Duodenal mucosa (tissue), 2 donors: ENCODE data around the gene TMEM161A.

Experiments used
- H3K27ac ChIP-seq: one replicate; pipeline ENCODE4 v1.7.0; 2013; ENCODE audit warnings: low read depth, low read length
- H3K27me3 ChIP-seq, 2 donors: one replicate each; pipeline ENCODE4 v1.7.0; 2013; ENCODE audit warnings: low read length in 2 of 2, control low read depth in 1 of 2; ENCODE audit not compliant: insufficient read depth in 2 of 2, control insufficient read depth in 1 of 2
- H3K36me3 ChIP-seq, 2 donors: one replicate each; pipeline ENCODE4 v1.7.0; 2013; ENCODE audit warnings: low read length in 2 of 2, control low read depth in 1 of 2; ENCODE audit not compliant: insufficient read depth in 2 of 2, control insufficient read depth in 1 of 2
- H3K4me1 ChIP-seq, 2 donors: one replicate each; pipeline ENCODE4 v1.7.0; 2013; ENCODE audit warnings: low read length in 2 of 2, control low read depth in 1 of 2; ENCODE audit not compliant: insufficient read depth in 2 of 2, control insufficient read depth in 1 of 2
- H3K4me3 ChIP-seq, 2 donors: one replicate each; pipeline ENCODE4 v1.7.0; 2013; ENCODE audit warnings: low read length in 2 of 2, low read depth in 1 of 2
- H3K9ac ChIP-seq, 2 donors: one replicate each; pipeline ENCODE4 v1.7.0; 2013; ENCODE audit warnings: low read length in 2 of 2, low read depth in 1 of 2
- H3K9me3 ChIP-seq, 2 donors: one replicate each; pipeline ENCODE4 v1.7.0; 2013; ENCODE audit warnings: low read length in 2 of 2, control low read depth in 1 of 2; ENCODE audit not compliant: control insufficient read depth in 1 of 2

Gene TMEM161A

DNA sequence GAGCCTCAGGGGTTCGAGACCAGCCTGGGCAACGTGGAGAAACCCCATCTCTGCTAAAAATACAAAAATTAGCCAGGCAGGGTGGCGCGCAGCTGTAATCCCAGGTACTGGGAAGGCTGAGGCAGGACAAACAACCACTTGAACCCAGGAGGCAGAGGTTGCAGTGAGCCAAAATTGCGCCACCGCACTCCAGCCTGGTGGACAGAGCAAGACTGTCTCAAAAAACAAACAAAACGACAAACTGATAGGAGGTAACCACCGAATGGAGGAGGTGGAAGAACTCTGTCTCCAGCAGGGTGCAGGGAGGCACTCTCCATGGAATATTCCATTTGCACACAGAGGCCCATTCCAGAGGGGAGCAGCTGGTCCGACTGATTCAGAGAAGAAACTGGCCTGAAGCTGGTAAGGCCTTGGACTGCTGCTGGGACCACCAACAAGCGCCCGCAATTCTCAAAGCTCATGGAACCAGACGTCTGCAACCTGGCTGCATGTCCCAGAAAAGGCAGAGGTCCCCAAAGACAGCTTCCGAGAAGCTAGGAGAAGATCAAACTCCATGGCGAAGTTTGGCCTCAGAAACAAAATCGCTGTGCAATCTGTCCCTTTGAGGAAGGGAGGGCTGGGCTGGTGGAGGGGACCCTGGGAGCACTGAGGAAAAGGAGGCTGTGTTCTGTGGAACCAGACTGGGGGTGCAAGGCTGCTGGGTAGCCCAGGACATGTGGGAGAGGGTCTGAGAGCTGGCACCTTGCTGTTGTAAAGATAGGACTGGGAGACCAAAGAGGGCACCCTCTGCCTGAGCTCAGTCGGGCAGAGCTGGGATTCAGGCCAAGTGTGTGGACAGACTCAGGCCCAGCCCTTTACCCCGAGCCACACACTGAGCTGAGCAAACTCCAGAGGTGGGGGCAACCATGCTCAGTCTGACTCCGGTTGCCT is 39.3 kb downstream of the TMEM161A start:
- Histone ChIP-seq H3K9ac (no peak overlapping the region), H3K9me3 (no peaks in the 10 kb centered on the region), H3K4me1 (peaks cover 17 to 20% of the 10 kb centered on the region in 2 donors), H3K27me3 (no peaks in the 10 kb centered on the region), H3K36me3 (peaks cover 0 to 8% of the 10 kb centered on the region in 2 donors), H3K27ac (peak overlapping the region; percentile 30), H3K4me3 (no peak overlapping the region)

DNA sequence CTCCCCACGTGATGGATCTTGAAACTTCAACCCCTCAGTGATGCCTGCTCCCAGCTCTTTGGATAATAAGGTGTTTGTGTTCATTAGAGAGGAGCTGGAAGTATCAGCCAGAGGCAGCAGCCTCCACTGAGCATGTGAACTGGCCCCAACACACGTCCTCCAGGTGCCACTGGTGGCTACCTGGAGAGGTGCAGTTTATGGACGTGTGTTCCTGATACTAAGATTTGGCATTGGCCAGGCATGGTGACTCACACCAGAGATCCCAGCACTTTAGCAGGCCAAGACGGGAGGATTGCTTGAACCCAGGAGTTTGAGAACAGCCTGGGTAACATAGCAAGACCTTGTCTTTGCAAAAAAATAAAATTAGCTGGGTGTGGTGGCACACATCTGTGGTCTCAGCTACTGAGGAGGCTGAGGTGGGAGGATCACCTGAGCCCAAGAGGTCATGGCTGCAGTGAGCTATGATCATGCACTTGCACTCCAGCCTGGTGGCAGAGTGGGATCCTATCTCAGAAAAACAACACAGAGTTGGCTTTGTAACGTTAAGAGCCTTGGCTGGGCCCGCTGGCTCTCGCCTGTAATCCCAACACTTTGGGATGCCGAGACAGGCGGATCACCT is 40.1 kb downstream of the TMEM161A start:
- no peak overlapping the region for H3K4me3 ChIP-seq
- no peak overlapping the region for H3K27ac ChIP-seq
- H3K9ac ChIP-seq: no peak overlapping the region
- H3K27me3 ChIP-seq: no peaks in the 10 kb centered on the region
- H3K4me1 ChIP-seq: peaks cover 17 to 20% of the 10 kb centered on the region in 2 donors
- no peaks in the 10 kb centered on the region for H3K9me3 ChIP-seq
- H3K36me3 ChIP-seq: peaks cover 0 to 8% of the 10 kb centered on the region in 2 donors

DNA sequence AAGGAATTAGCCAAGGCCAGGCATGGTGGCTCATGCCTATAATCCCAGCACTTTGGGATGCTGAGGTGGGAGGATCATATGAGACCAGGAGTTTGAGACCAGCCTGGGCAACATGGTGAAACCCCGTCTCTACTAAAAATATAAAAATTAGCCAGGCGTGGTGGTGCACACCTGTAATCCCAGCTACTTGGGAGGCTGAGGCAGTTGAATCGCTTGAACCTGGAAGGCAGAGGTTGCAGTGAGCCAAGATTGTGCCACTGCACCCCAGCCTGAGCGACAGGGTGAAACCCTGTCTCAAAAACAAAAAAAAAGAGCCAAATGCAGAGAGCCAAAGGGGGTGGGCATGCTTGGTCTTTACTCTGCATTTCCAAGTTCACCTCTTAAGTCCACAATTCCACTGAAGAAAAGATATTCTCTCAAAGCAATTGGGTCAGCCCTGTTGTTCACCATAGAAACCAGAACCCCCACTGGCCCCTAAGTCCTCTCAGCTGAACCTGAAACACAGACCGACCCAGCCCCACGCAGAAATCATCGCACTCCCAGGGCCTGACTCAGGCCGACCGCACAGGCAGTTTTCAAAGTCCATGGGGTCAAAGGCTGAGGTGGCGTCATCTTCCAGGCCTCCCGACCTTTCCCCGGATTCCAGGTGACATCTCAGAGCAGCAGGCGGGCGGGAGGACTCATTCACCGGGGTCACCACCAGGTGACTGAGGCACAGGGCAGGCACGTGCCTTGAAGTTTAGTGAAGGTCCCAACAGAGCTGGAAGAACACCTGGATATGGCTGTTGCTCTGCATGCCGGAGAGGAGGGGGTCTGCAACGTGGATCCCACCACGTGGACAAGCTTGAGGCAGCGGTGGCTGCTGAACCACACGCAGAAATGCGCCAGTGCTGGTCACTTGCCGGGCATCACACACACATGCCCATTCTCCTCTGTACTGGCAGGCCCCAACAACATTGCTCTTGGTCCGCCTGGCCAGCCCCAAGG is 41.3 kb downstream of the TMEM161A start:
- H3K9ac ChIP-seq: no peak overlapping the region
- H3K4me1 ChIP-seq: peaks cover 17 to 20% of the 10 kb centered on the region in 2 donors
- H3K9me3 ChIP-seq: no peaks in the 10 kb centered on the region
- no peak overlapping the region for H3K27ac ChIP-seq
- no peaks in the 10 kb centered on the region for H3K27me3 ChIP-seq
- H3K4me3 ChIP-seq: no peak overlapping the region
- peaks cover 0 to 8% of the 10 kb centered on the region in 2 donors for H3K36me3 ChIP-seq

DNA sequence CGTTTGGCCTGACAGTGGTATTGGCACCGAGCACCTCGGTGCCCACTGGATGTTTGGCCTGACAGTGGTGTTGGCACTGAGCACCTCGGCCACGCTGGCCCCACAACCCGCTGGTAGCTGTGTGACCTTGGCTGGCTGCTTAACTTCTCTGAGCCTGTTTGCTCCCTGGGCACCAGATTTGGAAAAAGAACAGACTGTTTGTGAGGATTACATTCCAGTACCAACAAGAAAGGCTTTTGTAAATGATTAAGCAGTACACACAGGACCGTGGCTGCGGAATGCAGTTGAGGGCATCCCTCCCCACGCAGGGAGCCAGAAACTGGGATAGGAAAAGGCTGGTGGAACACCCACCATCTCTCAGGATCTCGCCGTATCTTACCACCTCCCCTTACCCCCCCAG is 42.6 kb downstream of the TMEM161A start:
- Histone ChIP-seq H3K9ac (no peak overlapping the region), H3K4me1 (peaks cover 17 to 20% of the 10 kb centered on the region in 2 donors), H3K9me3 (no peaks in the 10 kb centered on the region), H3K36me3 (peaks cover 0 to 3% of the 10 kb centered on the region in 2 donors), H3K27ac (no peak overlapping the region), H3K27me3 (no peaks in the 10 kb centered on the region), H3K4me3 (no peak overlapping the region)

DNA sequence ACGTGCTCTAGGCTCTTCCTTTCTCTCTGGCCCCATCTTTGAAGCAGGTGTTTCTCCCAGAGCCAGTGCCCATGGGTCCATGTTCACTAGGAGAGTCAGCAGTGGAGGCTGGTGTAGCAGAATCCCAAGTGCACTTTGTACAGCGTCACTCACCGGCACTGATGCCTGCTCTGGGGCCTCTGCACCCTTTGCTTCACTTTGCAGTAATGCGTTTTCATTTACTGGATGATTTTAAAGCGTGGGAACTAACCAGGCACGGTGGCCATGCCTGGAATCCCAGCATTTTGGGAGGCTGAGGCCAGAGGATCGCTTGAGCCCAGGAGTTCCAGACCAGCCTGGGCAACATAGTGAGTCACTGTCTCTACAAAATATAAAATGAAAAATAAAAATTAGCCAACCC is 43.8 kb downstream of the TMEM161A start:
- Histone ChIP-seq H3K4me3 (no peak overlapping the region), H3K27me3 (no peaks in the 10 kb centered on the region), H3K36me3 (no peaks in the 10 kb centered on the region), H3K4me1 (peaks cover 17 to 20% of the 10 kb centered on the region in 2 donors), H3K9me3 (no peaks in the 10 kb centered on the region), H3K27ac (no peak overlapping the region), H3K9ac (no peak overlapping the region)

DNA sequence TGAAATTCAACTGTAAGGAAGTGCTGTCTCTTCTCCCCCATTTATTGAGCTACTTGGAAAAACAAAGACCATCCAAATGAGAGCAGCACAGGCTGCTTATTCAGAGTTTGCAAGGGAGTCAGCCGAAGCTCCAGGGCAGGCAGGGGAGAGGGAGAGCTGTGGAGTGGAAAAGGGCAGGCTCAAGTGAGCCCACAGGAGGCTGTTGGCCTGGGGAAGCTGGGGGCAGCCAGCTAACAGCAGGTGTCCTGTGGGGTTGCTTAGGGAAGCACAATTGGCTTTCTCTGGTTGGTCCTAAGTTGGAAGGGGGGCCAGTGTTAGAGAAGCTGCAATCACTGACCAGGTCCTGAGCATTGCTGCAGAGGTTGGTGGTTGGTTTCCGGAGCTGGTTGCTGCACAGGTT is 50.6 kb downstream of the TMEM161A start:
- Histone ChIP-seq H3K9ac (no peak overlapping the region), H3K4me3 (no peak overlapping the region), H3K4me1 (no peaks in the 10 kb centered on the region), H3K9me3 (no peaks in the 10 kb centered on the region), H3K27ac (no peak overlapping the region), H3K27me3 (no peaks in the 10 kb centered on the region), H3K36me3 (no peaks in the 10 kb centered on the region)

DNA sequence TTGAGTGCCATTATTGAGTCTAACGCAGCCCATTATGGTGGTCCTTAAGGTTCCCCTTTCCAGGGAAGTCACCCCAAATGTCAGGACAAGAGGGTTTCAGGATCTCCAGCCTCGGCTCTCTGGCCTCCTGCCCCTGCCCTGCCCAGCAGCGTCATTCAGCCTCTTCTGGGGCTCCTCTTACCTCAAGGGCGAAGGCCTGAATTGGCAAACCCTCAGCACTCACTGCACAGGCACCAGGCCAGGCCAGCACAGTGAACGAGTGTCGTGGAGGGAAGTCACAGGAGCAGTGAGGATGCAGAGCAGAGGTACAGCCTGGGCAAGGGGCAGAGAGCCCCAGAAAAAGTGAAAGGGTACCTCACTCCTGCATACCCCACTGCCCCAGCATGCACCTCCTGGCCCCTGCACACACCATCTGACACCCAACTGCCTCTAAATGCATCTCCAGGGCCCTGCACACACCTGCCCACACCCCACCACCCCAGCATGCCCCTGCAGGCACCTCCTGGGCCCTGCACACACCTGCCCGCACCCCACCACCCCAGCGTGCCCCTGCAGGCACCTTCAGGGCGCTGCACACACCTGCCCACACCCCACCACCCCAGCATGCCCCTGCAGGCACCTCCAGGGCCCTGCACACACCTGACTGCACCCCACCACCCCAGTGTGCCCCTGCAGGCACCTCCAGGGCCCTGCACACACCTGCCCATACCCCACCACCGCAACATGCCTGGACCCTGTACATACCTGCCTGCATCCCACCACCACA is 54.7 kb downstream of the TMEM161A start:
- Histone ChIP-seq H3K36me3 (no peaks in the 10 kb centered on the region), H3K4me1 (no peaks in the 10 kb centered on the region), H3K4me3 (no peak overlapping the region), H3K27ac (no peak overlapping the region), H3K27me3 (no peaks in the 10 kb centered on the region), H3K9ac (no peak overlapping the region), H3K9me3 (no peaks in the 10 kb centered on the region)

DNA sequence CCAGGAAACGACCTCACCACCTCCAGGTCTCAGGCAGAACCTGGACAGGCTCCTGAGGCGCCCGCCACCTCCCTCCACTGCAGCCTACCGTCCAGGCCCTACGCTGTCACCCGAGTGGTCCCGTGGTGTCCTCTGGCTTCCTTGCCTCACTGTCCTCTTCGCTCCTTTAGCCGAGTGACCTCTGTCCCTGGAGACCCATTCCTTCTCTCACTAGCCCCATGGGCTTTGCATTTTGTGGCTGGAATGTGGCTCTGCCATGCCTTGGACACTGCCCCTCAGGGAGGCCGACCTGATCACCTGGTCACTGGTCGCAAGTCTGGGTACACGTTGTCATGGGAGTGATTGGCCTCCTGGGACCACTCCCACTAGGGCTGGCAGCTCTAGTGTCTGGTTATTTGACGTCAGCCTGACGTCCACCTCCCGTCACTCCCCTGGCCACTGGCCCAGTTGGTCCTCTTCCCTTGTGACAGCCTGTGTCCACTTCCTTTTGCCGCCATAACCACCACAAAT is 56.6 kb downstream of the TMEM161A start:
- Histone ChIP-seq H3K9ac (no peak overlapping the region), H3K27ac (no peak overlapping the region), H3K27me3 (no peaks in the 10 kb centered on the region), H3K4me1 (no peaks in the 10 kb centered on the region), H3K4me3 (no peak overlapping the region), H3K9me3 (no peaks in the 10 kb centered on the region), H3K36me3 (no peaks in the 10 kb centered on the region)

DNA sequence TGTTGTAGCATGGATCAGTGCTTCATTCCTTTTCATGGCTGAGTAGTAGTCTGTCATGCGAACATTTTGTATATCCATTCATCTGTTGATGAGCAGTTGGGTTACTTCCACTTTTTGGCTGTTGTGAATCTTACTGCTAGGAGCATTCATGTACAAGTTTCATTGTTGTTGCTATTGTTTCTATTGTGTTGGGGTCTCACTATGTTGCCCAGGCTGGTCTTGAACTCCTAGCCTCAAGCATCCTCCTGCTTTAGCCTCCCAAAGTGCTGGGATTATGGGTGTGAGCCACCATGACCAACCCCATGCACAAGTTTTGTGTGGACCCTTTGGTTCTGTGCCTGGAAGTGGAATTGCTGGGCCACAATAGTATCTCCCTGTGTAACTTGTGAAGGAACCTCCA is 58.7 kb downstream of the TMEM161A start:
- Histone ChIP-seq H3K27ac (no peak overlapping the region), H3K36me3 (peaks cover 0 to 6% of the 10 kb centered on the region in 2 donors), H3K9ac (no peak overlapping the region), H3K4me3 (no peak overlapping the region), H3K27me3 (no peaks in the 10 kb centered on the region), H3K4me1 (peaks cover 0 to 2% of the 10 kb centered on the region in 2 donors), H3K9me3 (no peaks in the 10 kb centered on the region)
